Fibroblast of skin of left biceps (primary cell): ENCODE data around the gene FBXW5.

Experiments used
- DNase-seq, 2 experiments: peaks; one replicate each; pipeline ENCODE4 v3.0.0-alpha.2; 2013; ENCODE audit warnings: low read depth in 2 of 2

Gene FBXW5

GRCh38 chr9:136949239-136949816, 4.8 kb upstream of the FBXW5 start:
- no peak for DNase-seq

GRCh38 chr9:136947955-136948510, 3.5 kb upstream of the FBXW5 start:
- no peak for DNase-seq

GRCh38 chr9:136947028-136947891, 2.7 kb upstream of the FBXW5 start:
- DNase-seq: no peak

GRCh38 chr9:136946228-136947027, 1.9 kb upstream of the FBXW5 start:
- no peak for DNase-seq

- no peak for DNase-seq
Measured at GRCh38 chr9:136945333-136946227, 1.0 kb upstream of the FBXW5 start.

GRCh38 chr9:136944212-136944518, 373 bp downstream of the FBXW5 start:
- DNase-seq: peak in 1 of 2 experiments; percentile 5

GRCh38 chr9:136943291-136944211, 987 bp downstream of the FBXW5 start:
- DNase-seq: no peak

GRCh38 chr9:136942881-136943230, 1.7 kb downstream of the FBXW5 start:
- DNase-seq: no peak

- no peak for DNase-seq
Measured at GRCh38 chr9:136942112-136942880, 2.2 kb downstream of the FBXW5 start.

GRCh38 chr9:136941231-136942111, 3.1 kb downstream of the FBXW5 start:
- no peak for DNase-seq

- DNase-seq: no peak
Measured at GRCh38 chr9:136940526-136941230, 3.9 kb downstream of the FBXW5 start.

GRCh38 chr9:136939996-136940525, 4.5 kb downstream of the FBXW5 start:
- DNase-seq: no peak

GRCh38 chr9:136939431-136939995, 5.0 kb downstream of the FBXW5 start:
- DNase-seq: no peak

- DNase-seq: no peak
Measured at GRCh38 chr9:136937186-136938001, 7.1 kb downstream of the FBXW5 start.

GRCh38 chr9:136936645-136937170, 7.8 kb downstream of the FBXW5 start:
- no peak for DNase-seq

- DNase-seq: no peak
Measured at GRCh38 chr9:136935651-136936050, 8.9 kb downstream of the FBXW5 start.
